GM23338 (cell line): ENCODE data around the gene PPP1R2B. TPM values are rescaled to one million over a fixed set of nuclear protein-coding genes. Genes with fewer than 3 reads are reported as not detected.

Experiments used
- ATAC-seq: fragments of 200-7000 bp; cut with Tn5 transposase; 3 replicates; pipeline ENCODE4 v1.9.1; 2020
- DNase-seq: peaks from one replicate; pipeline ENCODE4 v3.0.0-alpha.2; 2015; ENCODE audit warnings: low spot score
- H2AFZ ChIP-seq: fragments of 200-600 bp; sonication (generic); 2 replicates; pipeline ENCODE4 v1.8.0; 2016; ENCODE audit warnings: antibody characterized with exemption, mild to moderate bottlenecking, moderate library complexity
- H3F3A ChIP-seq: fragments of 200-600 bp; sonication (generic); replicated peaks from 2 replicates; pipeline ENCODE4 v1.8.0; 2017; ENCODE audit warnings: antibody characterized with exemption, mixed run types, low read depth
- H3K27ac ChIP-seq: fragments of 200-600 bp; sonication (generic); 2 replicates; pipeline ENCODE4 v1.6.1; 2016; ENCODE audit warnings: low read depth
- H3K27me3 ChIP-seq: fragments of 200-600 bp; sonication (generic); 2 replicates; pipeline ENCODE4 v1.8.0; 2016; ENCODE audit warnings: mild to moderate bottlenecking, mixed run types, moderate library complexity; ENCODE audit not compliant: insufficient read depth
- H3K36me3 ChIP-seq: fragments of 200-600 bp; sonication (generic); 2 replicates; pipeline ENCODE4 v1.8.0; 2016; ENCODE audit warnings: mild to moderate bottlenecking; ENCODE audit not compliant: insufficient read depth
- H3K4me1 ChIP-seq: fragments of 200-600 bp; sonication (generic); 2 replicates; pipeline ENCODE4 v1.8.0; 2016; ENCODE audit warnings: mild to moderate bottlenecking, moderate library complexity; ENCODE audit not compliant: insufficient read depth
- H3K4me2 ChIP-seq: fragments of 200-600 bp; sonication (generic); 2 replicates; pipeline ENCODE4 v1.7.1; 2017; ENCODE audit warnings: mixed run types
- H3K4me3 ChIP-seq: fragments of 200-600 bp; sonication (generic); 2 replicates; pipeline ENCODE4 v1.6.1; 2016; ENCODE audit warnings: mixed run types
- H3K79me2 ChIP-seq: fragments of 200-600 bp; sonication (generic); replicated peaks from 2 replicates; pipeline ENCODE4 v1.8.0; 2017; ENCODE audit warnings: mild to moderate bottlenecking; ENCODE audit not compliant: insufficient read depth
- H3K9me2 ChIP-seq: fragments of 200-600 bp; sonication (generic); 2 replicates; pipeline ENCODE4 v1.8.0; 2017; ENCODE audit not compliant: insufficient read depth
- H4K20me1 ChIP-seq: fragments of 200-600 bp; sonication (generic); replicated peaks from 2 replicates; pipeline ENCODE4 v1.8.0; 2017; ENCODE audit warnings: mild to moderate bottlenecking; ENCODE audit not compliant: insufficient read depth
- H3K27ac Mint-ChIP-seq: 2 replicates; pipeline ENCODE4 v1.8.0; 2020; ENCODE audit warnings: inconsistent platforms, mild to moderate bottlenecking, moderate library complexity, mixed read lengths
- H3K27me3 Mint-ChIP-seq: 3 replicates; pipeline ENCODE4 v1.8.0; 2022; ENCODE audit warnings: low read depth, mild to moderate bottlenecking, moderate library complexity, mixed read lengths, inconsistent platforms; ENCODE audit not compliant: insufficient read depth, poor library complexity
- H3K36me3 Mint-ChIP-seq: 3 replicates; pipeline ENCODE4 v1.8.0; 2021; ENCODE audit warnings: low read depth, mild to moderate bottlenecking, inconsistent platforms, moderate library complexity, mixed read lengths
- H3K4me1 Mint-ChIP-seq: 3 replicates; pipeline ENCODE4 v1.8.0; 2020; ENCODE audit warnings: mild to moderate bottlenecking, inconsistent platforms, mixed read lengths
- H3K4me3 Mint-ChIP-seq: 3 replicates; pipeline ENCODE4 v1.8.0; 2021; ENCODE audit warnings: moderate library complexity, mild to moderate bottlenecking, inconsistent platforms, mixed read lengths
- H3K9me3 Mint-ChIP-seq: 3 replicates; pipeline ENCODE4 v1.8.0; 2020; ENCODE audit warnings: moderate library complexity, mild to moderate bottlenecking, inconsistent platforms, mixed read lengths
- CREB1 ChIP-seq: fragments of 250-450 bp; sonication (Bioruptor Pico); IDR thresholded peaks from 2 replicates; pipeline ENCODE4 v1.5.0; 2020; ENCODE audit warnings: low read depth, mild to moderate bottlenecking, moderate library complexity
- CTCF ChIP-seq, 2 experiments: fragments of 200-600 bp in 1 of 2; sonication (generic) in 1 of 2; conservative IDR thresholded peaks; 2 replicates each; pipeline versions ENCODE4 v1.5.1 to v1.6.1; 2016 to 2017; ENCODE audit warnings: antibody characterized with exemption in 2 of 2, low read depth in 2 of 2, mild to moderate bottlenecking in 2 of 2, moderate library complexity in 1 of 2
- EZH2 ChIP-seq: fragments of 200-600 bp; sonication (generic); IDR thresholded peaks from one replicate; pipeline ENCODE4 v1.8.0; 2017; ENCODE audit warnings: antibody characterized with exemption, mild to moderate bottlenecking, low read depth; ENCODE audit not compliant: unreplicated experiment
- EZH2phosphoT487 ChIP-seq: fragments of 200-600 bp; sonication (generic); IDR thresholded peaks from one replicate; pipeline ENCODE4 v1.8.1; 2018; ENCODE audit warnings: antibody characterized with exemption; ENCODE audit not compliant: unreplicated experiment
- JUNB ChIP-seq: IDR thresholded peaks from one replicate; pipeline ENCODE4 v1.6.1; 2016; ENCODE audit warnings: antibody characterized with exemption; ENCODE audit not compliant: unreplicated experiment
- NANOG ChIP-seq: IDR thresholded peaks from 2 replicates; pipeline ENCODE4 v1.6.1; 2016; ENCODE audit warnings: antibody characterized with exemption, borderline replicate concordance
- POLR2AphosphoS5 ChIP-seq: IDR thresholded peaks from 2 replicates; pipeline ENCODE4 v1.6.1; 2016; ENCODE audit warnings: antibody characterized with exemption, low read depth
- REST ChIP-seq: IDR thresholded peaks from one replicate; pipeline ENCODE4 v1.6.1; 2018; ENCODE audit warnings: antibody characterized with exemption; ENCODE audit not compliant: unreplicated experiment
- STAT1 ChIP-seq: IDR thresholded peaks from one replicate; pipeline ENCODE4 v1.6.1; 2016; ENCODE audit warnings: antibody characterized with exemption; ENCODE audit not compliant: unreplicated experiment
- ZNF114 ChIP-seq: fragments of 250-450 bp; sonication (Bioruptor Pico); IDR thresholded peaks from 2 replicates; pipeline ENCODE4 v1.5.0; 2020; ENCODE audit warnings: mild to moderate bottlenecking, moderate library complexity
- ZNF331 ChIP-seq: fragments of 250-450 bp; sonication (Bioruptor Pico); IDR thresholded peaks from 2 replicates; pipeline ENCODE4 v1.5.0; 2020; ENCODE audit warnings: low read depth, mild to moderate bottlenecking, moderate library complexity
- ZNF462 ChIP-seq: fragments of 250-450 bp; sonication (Bioruptor Pico); IDR thresholded peaks from 2 replicates; pipeline ENCODE4 v1.5.0; 2020; ENCODE audit warnings: mild to moderate bottlenecking, moderate library complexity
- polyA plus RNA-seq: library from polyadenylated mRNA; unstranded; fragments of >200 nt; fragmentation: Nextera tagmentation; extraction: Ambion mirVana; gene quantifications from 2 replicates; pipeline ENCODE4 v1.2.1, GENCODE V29; 2016
- total RNA-seq: library from RNA; depleted of rRNA; stranded (reverse); fragments of >200 nt; shearing (Covaris generic); gene quantifications from 2 replicates; pipeline ENCODE4 v1.2.3, GENCODE V29; 2014
- TF ChIP-seq, protein P1 (sequence below): IDR thresholded peaks from 2 replicates; pipeline ENCODE4 v1.6.1; 2016; ENCODE audit warnings: antibody characterized with exemption

The PPP1R2B gene
- total and polyA plus RNA-seq, 2 experiments from 2014 or later: 0.11 to 0.21 TPM

- no peaks in the 10 kb centered on the region for H3K27me3 ChIP-seq
- peaks cover 10% of the 10 kb centered on the region; the same call in 2 of the 3 replicates for H3K4me1 Mint-ChIP-seq
- TF ChIP-seq ZNF114 (CRISPR knock-in tag) (no peak), POLR2AphosphoS5 (no peak), JUNB (no peak), CREB1 (no peak), STAT1 (no peak), CTCF (conservative IDR thresholded peaks at IDR 0.05; ENCODE audit: low read depth in 2 of 2) (no peak), ZNF462 (CRISPR knock-in tag) (no peak), ZNF331 (CRISPR knock-in tag) (no peak), EZH2phosphoT487 (no peak), NANOG (no peak), EZH2 (no peak), REST (no peak)
- TF ChIP-seq, protein P1, sequence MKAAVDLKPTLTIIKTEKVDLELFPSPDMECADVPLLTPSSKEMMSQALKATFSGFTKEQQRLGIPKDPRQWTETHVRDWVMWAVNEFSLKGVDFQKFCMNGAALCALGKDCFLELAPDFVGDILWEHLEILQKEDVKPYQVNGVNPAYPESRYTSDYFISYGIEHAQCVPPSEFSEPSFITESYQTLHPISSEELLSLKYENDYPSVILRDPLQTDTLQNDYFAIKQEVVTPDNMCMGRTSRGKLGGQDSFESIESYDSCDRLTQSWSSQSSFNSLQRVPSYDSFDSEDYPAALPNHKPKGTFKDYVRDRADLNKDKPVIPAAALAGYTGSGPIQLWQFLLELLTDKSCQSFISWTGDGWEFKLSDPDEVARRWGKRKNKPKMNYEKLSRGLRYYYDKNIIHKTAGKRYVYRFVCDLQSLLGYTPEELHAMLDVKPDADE: no peak
- H3K4me3 ChIP-seq: no peak overlapping the region
- no peak overlapping the region for H3K27ac Mint-ChIP-seq
- no peaks in the 10 kb centered on the region for H3K9me3 Mint-ChIP-seq
- H3K27me3 Mint-ChIP-seq: peaks cover 1% of the 10 kb centered on the region
- H3K4me1 ChIP-seq: no peaks in the 10 kb centered on the region
- H3K36me3 ChIP-seq: no peaks in the 10 kb centered on the region
- no peaks in the 10 kb centered on the region for H3K79me2 ChIP-seq
- H3K36me3 Mint-ChIP-seq: no peaks in the 10 kb centered on the region
- no peak overlapping the region for H3K4me2 ChIP-seq
- DNase-seq (no peak), ATAC-seq (no peak)
- H2AFZ ChIP-seq: peak overlapping the region; percentile 61; the same call in 1 of the 2 replicates
- no peaks in the 10 kb centered on the region for H3F3A ChIP-seq
- no peak overlapping the region for H3K27ac ChIP-seq
- no peaks in the 10 kb centered on the region for H4K20me1 ChIP-seq
- peaks cover 9% of the 10 kb centered on the region; the same call in 1 of the 2 replicates for H3K9me2 ChIP-seq
- no peak overlapping the region for H3K4me3 Mint-ChIP-seq
Observed at GRCh38 chr5:156896546-156896945, 46.5 kb downstream of the PPP1R2B start.
